K562 (cell line): ENCODE data around the gene ULBP2. TPM values are rescaled to one million over a fixed set of nuclear protein-coding genes. Genes with fewer than 3 reads are reported as not detected.

Experiments used
- ATAC-seq: fragments of 200-7000 bp; cut with Tn5 transposase; 3 replicates; pipeline ENCODE4 v1.9.1; 2020; ENCODE audit warnings: moderate library complexity
- BruUV-seq: library from RNA; stranded (reverse); fragments of 400-500 nt; replicated peaks from 2 replicates; lab custom pipeline; 2021; lab: Mats Ljungman, UMichigan
- CTCF ChIA-PET: fragments of 300-600 bp; formaldehyde crosslinking; extraction: SDS; loops from one replicate; lab custom pipeline; 2021; ENCODE audit warnings: low intra/inter-chr PET ratio; lab: Yijun Ruan, JAX
- POLR2A ChIA-PET: fragments of 300-600, 350-650 bp; sonication (Branson Sonifier 250); formaldehyde crosslinking; extraction: SDS; loops from one replicate; lab custom pipeline; 2021; ENCODE audit warnings: antibody characterized with exemption, inconsistent platforms; lab: Yijun Ruan, JAX
- DNase-seq, 4 experiments: peaks; one replicate each; pipeline versions ENCODE4 v3.0.0 to v3.0.0-alpha.2; 2011 to 2018; ENCODE audit warnings: low spot score in 3 of 4, mixed read lengths in 3 of 4; ENCODE audit errors: extremely low read depth in 1 of 4
- FAIRE-seq: peaks from 2 replicates; lab custom pipeline; 2011; peaks lifted over from hg19 to GRCh38; lab: Jason Lieb, UNC
- H2AFZ ChIP-seq: 2 replicates; pipeline ENCODE4 v1.6.0; 2011; ENCODE audit warnings: low read depth, low read length, control low read depth, inconsistent platforms
- H3K27ac ChIP-seq: fragments of 200-600 bp; 3 replicates; pipeline ENCODE4 v1.8.0; 2011; ENCODE audit warnings: low read depth, mild to moderate bottlenecking, control low read depth, inconsistent platforms, low read length, moderate library complexity, mixed read lengths; ENCODE audit errors: extremely low read depth
- H3K27me3 ChIP-seq, 2 experiments: fragments of 300-600 bp in 1 of 2; 2 replicates in 1 of 2; 3 replicates in 1 of 2; pipeline versions ENCODE4 v1.6.0 to v1.8.0; 2011; ENCODE audit warnings: inconsistent platforms in 2 of 2, low read length in 2 of 2, mild to moderate bottlenecking in 1 of 2, mixed read lengths in 1 of 2, moderate library complexity in 1 of 2; ENCODE audit not compliant: control insufficient read depth in 2 of 2, insufficient read depth in 2 of 2
- H3K36me3 ChIP-seq: fragments of 300-600 bp; 3 replicates; pipeline ENCODE4 v1.8.0; 2011; ENCODE audit warnings: mild to moderate bottlenecking, low read length, inconsistent platforms; ENCODE audit not compliant: control insufficient read depth, insufficient read depth
- H3K4me1 ChIP-seq, 2 experiments: fragments of 200-600 bp in 1 of 2; replicated peaks in 1 of 2; 2 replicates in 1 of 2; 3 replicates in 1 of 2; pipeline versions ENCODE4 v1.5.1 to v1.8.0; 2011; ENCODE audit warnings: inconsistent platforms in 2 of 2, low read length in 2 of 2, mild to moderate bottlenecking in 1 of 2, mixed read lengths in 1 of 2, moderate library complexity in 1 of 2; ENCODE audit not compliant: control insufficient read depth in 2 of 2, insufficient read depth in 2 of 2
- H3K4me2 ChIP-seq: 2 replicates; pipeline ENCODE4 v1.6.1; 2011; ENCODE audit warnings: low read length, control low read depth, inconsistent platforms, mixed read lengths; ENCODE audit not compliant: insufficient read depth
- H3K4me3 ChIP-seq: fragments of 200-600 bp; sonication (generic), shearing (Covaris generic); 2 replicates; pipeline ENCODE4 v1.5.1; 2016; ENCODE audit warnings: control low read depth, inconsistent platforms
- H3K79me2 ChIP-seq: fragments of 200-600 bp; 3 replicates; pipeline ENCODE4 v1.8.0; 2011; ENCODE audit warnings: low read length, inconsistent platforms; ENCODE audit not compliant: control insufficient read depth, insufficient read depth
- H3K9ac ChIP-seq, 2 experiments: 2 replicates each; pipeline versions ENCODE4 v1.6.0 to v1.6.1; 2011; ENCODE audit warnings: low read depth in 2 of 2, low read length in 2 of 2, control low read depth in 1 of 2, inconsistent platforms in 1 of 2, mild to moderate bottlenecking in 1 of 2, mixed read lengths in 1 of 2; ENCODE audit not compliant: insufficient read depth in 1 of 2
- H3K9me1 ChIP-seq: one replicate; pipeline ENCODE4 v1.6.0; 2011; ENCODE audit warnings: inconsistent platforms, mild to moderate bottlenecking, low read length, moderate library complexity; ENCODE audit not compliant: control insufficient read depth, insufficient read depth
- H3K9me3 ChIP-seq: replicated peaks from 2 replicates; pipeline ENCODE4 v1.5.1; 2011; ENCODE audit warnings: low read depth, low read length, inconsistent platforms; ENCODE audit not compliant: control insufficient read depth, insufficient read depth
- H4K20me1 ChIP-seq: replicated peaks from 2 replicates; pipeline ENCODE4 v1.6.1; 2011; ENCODE audit warnings: low read length, inconsistent platforms, mixed read lengths; ENCODE audit not compliant: control insufficient read depth, insufficient read depth
- ARID1B ChIP-seq: fragments of 450-650 bp; IDR thresholded peaks from 2 replicates; pipeline ENCODE4 v1.6.1; 2016; ENCODE audit warnings: antibody characterized with exemption, mild to moderate bottlenecking, inconsistent platforms
- CCNT2 ChIP-seq: IDR thresholded peaks from 2 replicates; pipeline ENCODE4 v1.6.1; 2011; ENCODE audit warnings: borderline replicate concordance, low read depth, mild to moderate bottlenecking, moderate library complexity, mixed read lengths, low read length; ENCODE audit not compliant: insufficient read length; ENCODE audit errors: extremely low read depth
- CREM ChIP-seq: IDR thresholded peaks from 2 replicates; pipeline ENCODE4 v1.6.1; 2014; ENCODE audit warnings: antibody characterized with exemption, low read depth
- HDAC3 ChIP-seq: fragments of 450-650 bp; IDR thresholded peaks from 2 replicates; pipeline ENCODE4 v1.6.1; 2018; ENCODE audit warnings: borderline replicate concordance, mild to moderate bottlenecking, moderate library complexity; ENCODE audit not compliant: partially characterized antibody
- LCOR ChIP-seq: sonication (generic); formaldehyde crosslinking; IDR thresholded peaks from 2 replicates; pipeline ENCODE4 v1.8.0; 2022; ENCODE audit warnings: mild to moderate bottlenecking, missing genetic modification reagents
- RAD21 ChIP-seq, 2 experiments: fragments of 250-450 bp in 1 of 2; fragments of 450-650 bp in 1 of 2; sonication (Bioruptor Pico) in 1 of 2; formaldehyde crosslinking in 1 of 2; IDR thresholded peaks in 1 of 2; conservative IDR thresholded peaks in 1 of 2; 2 replicates each; pipeline versions ENCODE4 v1.4.0 to v1.8.0; 2020 to 2022; ENCODE audit warnings: mild to moderate bottlenecking in 2 of 2, moderate library complexity in 1 of 2
- SAP30 ChIP-seq: fragments of 200-600 bp; sonication (generic); IDR thresholded peaks from 2 replicates; pipeline ENCODE4 v1.6.1; 2012; ENCODE audit warnings: borderline replicate concordance, low read depth, mild to moderate bottlenecking, moderate library complexity, low read length, control low read depth, inconsistent platforms; ENCODE audit not compliant: insufficient read depth, poor library complexity, severe bottlenecking
- SIN3B ChIP-seq: fragments of 450-650 bp; IDR thresholded peaks from 2 replicates; pipeline ENCODE4 v1.6.1; 2017; ENCODE audit warnings: low read depth, mild to moderate bottlenecking, moderate library complexity
- ZNF395 ChIP-seq: fragments of 200-800 bp; sonication (Bioruptor generic); IDR thresholded peaks from 2 replicates; pipeline ENCODE4 v1.6.1; 2017; ENCODE audit warnings: missing genetic modification characterization, missing compliant biosample characterization
- WGBS: fragments of 100-300 bp; shearing (Covaris generic); methylation state at CpG from one replicate; pipeline ENCODE4 v1.1.6; 2016; ENCODE audit warnings: low coverage, mixed read lengths; ENCODE audit not compliant: insufficient coverage; ENCODE audit errors: missing lambda C conversion rate; 5-methylcytosine and 5-hydroxymethylcytosine counted together
- in situ Hi-C: fragments of 300-500 bp; cut with MboI; formaldehyde crosslinking; loops from 4 replicates; pipeline ENCODE4 v1.15.0; 2018; ENCODE audit warnings: inconsistent platforms, mixed read lengths
- intact Hi-C: fragments of 100-400 bp; cut with micrococcal nuclease; formaldehyde crosslinking; loops from 2 replicates; pipeline ENCODE4 v1.14.2; 2022
- polyA plus RNA-seq, 8 experiments: library from polyadenylated mRNA; depleted of rRNA in 4 of 8; stranded (reverse) in 5 of 8; unstranded in 3 of 8; fragments of >200 nt; fragmentation: Nextera tagmentation in 2 of 8; fragmentation: Illumina TruSeq in 1 of 8; extraction: Ambion mirVana in 2 of 8; extraction: Trizol in 1 of 8; gene quantifications; 2 replicates each; pipeline versions ENCODE4 v1.2.1 to v1.2.3, GENCODE V29; 2011 to 2014; ENCODE audit warnings: inconsistent platforms in 1 of 8, missing spikeins in 1 of 8
- total RNA-seq, 7 experiments: library from RNA; depleted of rRNA in 6 of 7; stranded (reverse); fragments of >200 nt in 6 of 7; fragmentation: Illumina TruSeq in 2 of 7; extraction: Trizol in 2 of 7; gene quantifications; 2 replicates each; pipeline versions ENCODE4 v1.2.1 to v1.2.3, GENCODE V29; 2011 to 2021; ENCODE audit warnings: low replicate concordance in 1 of 7

Gene ULBP2
- total and polyA plus RNA-seq, 9 of the 15 experiments (the other 6 are each of a cell fraction or from before 2014, with no cell fraction given): 0.50 to 5.3 (median 1.2) TPM

GRCh38 chr6:149995235-149995750, 53.5 kb downstream of the ULBP2 start (continued):
- no peak for TF ChIP-seq ZNF395
- TF ChIP-seq ARID1B: no peak
- no peak for TF ChIP-seq LCOR (CRISPR knock-in tag)
- no peak for TF ChIP-seq CCNT2

GRCh38 chr6:149995971-149996370, 54.2 kb downstream of the ULBP2 start:
- POLR2A ChIA-PET: interaction anchor here (0.6 kb wide), 1 partner anchor 727 kb away, joined by 3 read pairs; no protein-coding TSS in a partner anchor
- DNase-seq: no peak
- peaks cover 38 to 47% of the 10 kb centered on the region in 2 experiments for H3K27me3 ChIP-seq
- no peak for ATAC-seq
- TF ChIP-seq SAP30: no peak
- no peak for TF ChIP-seq RAD21 (CRISPR knock-in tag; conservative IDR thresholded peaks at IDR 0.05 in 1 of 2, IDR thresholded peaks at IDR 0.05 in 1 of 2)
- TF ChIP-seq SIN3B: no peak
- no peak for TF ChIP-seq HDAC3
- TF ChIP-seq CREM: no peak
- H3K4me2 ChIP-seq: no peak overlapping the region
- H3K9me3 ChIP-seq: no peaks in the 10 kb centered on the region
- FAIRE-seq: no peak
- H2AFZ ChIP-seq: no peak overlapping the region
- no peaks in the 10 kb centered on the region for H3K9me1 ChIP-seq
- no peak overlapping the region for H3K4me3 ChIP-seq
- no peaks in the 10 kb centered on the region for H3K79me2 ChIP-seq
- in situ Hi-C loops: no loop called here
- no peak overlapping the region for H3K27ac ChIP-seq
- 4% methylated on average over 7 of the region's 7 CpGs for WGBS
- no peaks in the 10 kb centered on the region for H3K36me3 ChIP-seq
- H3K9ac ChIP-seq: no peak overlapping the region
- H3K4me1 ChIP-seq: peaks cover 0 to 1% of the 10 kb centered on the region in 2 experiments; a peak in 1 of 5 replicates
- CTCF ChIA-PET: no interaction called here
- peaks cover 4% of the 10 kb centered on the region; the same call in 1 of the 2 replicates for H4K20me1 ChIP-seq
- BruUV-seq: no TSS peak
- intact Hi-C loops: no loop called here

Other genes starting within 250 kb of the ULBP2 start
Only the 7 nearest of the 10 such genes appear.
- gene PCMT1, start 192.3 kb upstream of the ULBP2 start, total RNA-seq (2014; rRNA removed): 302 and 327 TPM in 2 replicates
- 235 and 246 TPM in 2 replicates for gene PCMT1, start 192.3 kb upstream of the ULBP2 start, total RNA-seq (2014; rRNA removed; fragmentation: Illumina TruSeq; extraction: Trizol)
- gene PCMT1, start 192.3 kb upstream of the ULBP2 start, total RNA-seq (2015; rRNA removed; fragmentation: Illumina TruSeq; extraction: Trizol): 215 and 217 TPM in 2 replicates
- gene PCMT1, start 192.3 kb upstream of the ULBP2 start, total RNA-seq (2021): 231 and 238 TPM in 2 replicates
- gene PCMT1, start 192.3 kb upstream of the ULBP2 start, polyA plus RNA-seq (2011; rRNA removed): 307 and 425 TPM in 2 replicates
- gene PCMT1, start 192.3 kb upstream of the ULBP2 start, polyA plus RNA-seq (2014; fragmentation: Illumina TruSeq; extraction: Trizol): 303 and 361 TPM in 2 replicates
- 100 to 1,000 TPM; 536 to 541 TPM for gene PCMT1, start 192.3 kb upstream of the ULBP2 start, polyA plus RNA-seq (2014; fragmentation: Nextera tagmentation; extraction: Ambion mirVana)
- 411 and 464 TPM in 2 replicates for gene PCMT1, start 192.3 kb upstream of the ULBP2 start, polyA plus RNA-seq (2014; rRNA removed)
- 2.2 and 4.6 TPM in 2 replicates for gene LRP11, start 77.7 kb upstream of the ULBP2 start, total RNA-seq (2014; rRNA removed)
- gene LRP11, start 77.7 kb upstream of the ULBP2 start, total RNA-seq (2014; rRNA removed; fragmentation: Illumina TruSeq; extraction: Trizol): 2.7 and 3.5 TPM in 2 replicates
- gene LRP11, start 77.7 kb upstream of the ULBP2 start, total RNA-seq (2015; rRNA removed; fragmentation: Illumina TruSeq; extraction: Trizol): 2.4 and 2.6 TPM in 2 replicates
- 2.9 and 3.6 TPM in 2 replicates for gene LRP11, start 77.7 kb upstream of the ULBP2 start, total RNA-seq (2021)
- gene LRP11, start 77.7 kb upstream of the ULBP2 start, polyA plus RNA-seq (2011; rRNA removed): 2.6 and 8.2 TPM in 2 replicates
- 1.8 and 3.4 TPM in 2 replicates for gene LRP11, start 77.7 kb upstream of the ULBP2 start, polyA plus RNA-seq (2014; fragmentation: Illumina TruSeq; extraction: Trizol)
- under 1 TPM; 0.51 to 0.94 TPM for gene LRP11, start 77.7 kb upstream of the ULBP2 start, polyA plus RNA-seq (2014; fragmentation: Nextera tagmentation; extraction: Ambion mirVana)
- gene LRP11, start 77.7 kb upstream of the ULBP2 start, polyA plus RNA-seq (2014; rRNA removed): 2.0 and 2.1 TPM in 2 replicates
- gene RAET1E, start 43.9 kb upstream of the ULBP2 start, total RNA-seq (2014; rRNA removed): not detected in 2 replicates
- not detected in 2 replicates for gene RAET1E, start 43.9 kb upstream of the ULBP2 start, total RNA-seq (2014; rRNA removed; fragmentation: Illumina TruSeq; extraction: Trizol)
- not detected in 2 replicates for gene RAET1E, start 43.9 kb upstream of the ULBP2 start, total RNA-seq (2015; rRNA removed; fragmentation: Illumina TruSeq; extraction: Trizol)
- not detected in 2 replicates for gene RAET1E, start 43.9 kb upstream of the ULBP2 start, total RNA-seq (2021)
- gene RAET1E, start 43.9 kb upstream of the ULBP2 start, polyA plus RNA-seq (2011; rRNA removed): not detected in 2 replicates
- not detected in 2 replicates for gene RAET1E, start 43.9 kb upstream of the ULBP2 start, polyA plus RNA-seq (2014; fragmentation: Illumina TruSeq; extraction: Trizol)
- not detected for gene RAET1E, start 43.9 kb upstream of the ULBP2 start, polyA plus RNA-seq (2014; fragmentation: Nextera tagmentation; extraction: Ambion mirVana)
- not detected in 2 replicates for gene RAET1E, start 43.9 kb upstream of the ULBP2 start, polyA plus RNA-seq (2014; rRNA removed)
- not detected in 2 replicates for gene RAET1G, start 18.9 kb upstream of the ULBP2 start, total RNA-seq (2014; rRNA removed)
- gene RAET1G, start 18.9 kb upstream of the ULBP2 start, total RNA-seq (2014; rRNA removed; fragmentation: Illumina TruSeq; extraction: Trizol): not detected in 2 replicates
- gene RAET1G, start 18.9 kb upstream of the ULBP2 start, total RNA-seq (2015; rRNA removed; fragmentation: Illumina TruSeq; extraction: Trizol): not detected in 2 replicates
- not detected in 2 replicates for gene RAET1G, start 18.9 kb upstream of the ULBP2 start, total RNA-seq (2021)
- gene RAET1G, start 18.9 kb upstream of the ULBP2 start, polyA plus RNA-seq (2011; rRNA removed): 0.11 TPM in 1 of 2 replicates, not detected in the other
- not detected in 2 replicates for gene RAET1G, start 18.9 kb upstream of the ULBP2 start, polyA plus RNA-seq (2014; fragmentation: Illumina TruSeq; extraction: Trizol)
- gene RAET1G, start 18.9 kb upstream of the ULBP2 start, polyA plus RNA-seq (2014; fragmentation: Nextera tagmentation; extraction: Ambion mirVana): not detected
- not detected in 2 replicates for gene RAET1G, start 18.9 kb upstream of the ULBP2 start, polyA plus RNA-seq (2014; rRNA removed)
- 1.5 and 1.8 TPM in 2 replicates for gene ULBP1, start 21.9 kb downstream of the ULBP2 start, total RNA-seq (2014; rRNA removed)
- 2.5 and 3.4 TPM in 2 replicates for gene ULBP1, start 21.9 kb downstream of the ULBP2 start, total RNA-seq (2014; rRNA removed; fragmentation: Illumina TruSeq; extraction: Trizol)
- 0.26 and 0.33 TPM in 2 replicates for gene ULBP1, start 21.9 kb downstream of the ULBP2 start, total RNA-seq (2015; rRNA removed; fragmentation: Illumina TruSeq; extraction: Trizol)
- gene ULBP1, start 21.9 kb downstream of the ULBP2 start, total RNA-seq (2021): 2.7 and 3.5 TPM in 2 replicates
- 1.1 and 1.3 TPM in 2 replicates for gene ULBP1, start 21.9 kb downstream of the ULBP2 start, polyA plus RNA-seq (2011; rRNA removed)
- 4.9 and 6.0 TPM in 2 replicates for gene ULBP1, start 21.9 kb downstream of the ULBP2 start, polyA plus RNA-seq (2014; fragmentation: Illumina TruSeq; extraction: Trizol)
- 1 to 10 TPM; 1.2 to 2.5 TPM for gene ULBP1, start 21.9 kb downstream of the ULBP2 start, polyA plus RNA-seq (2014; fragmentation: Nextera tagmentation; extraction: Ambion mirVana)
- gene ULBP1, start 21.9 kb downstream of the ULBP2 start, polyA plus RNA-seq (2014; rRNA removed): 2.7 and 3.3 TPM in 2 replicates
- not detected in 2 replicates for gene RAET1L, start 83.5 kb downstream of the ULBP2 start, total RNA-seq (2014; rRNA removed)
- gene RAET1L, start 83.5 kb downstream of the ULBP2 start, total RNA-seq (2014; rRNA removed; fragmentation: Illumina TruSeq; extraction: Trizol): not detected in 2 replicates
- not detected in 2 replicates for gene RAET1L, start 83.5 kb downstream of the ULBP2 start, total RNA-seq (2015; rRNA removed; fragmentation: Illumina TruSeq; extraction: Trizol)
- not detected in 2 replicates for gene RAET1L, start 83.5 kb downstream of the ULBP2 start, total RNA-seq (2021)
- not detected in 2 replicates for gene RAET1L, start 83.5 kb downstream of the ULBP2 start, polyA plus RNA-seq (2011; rRNA removed)
- gene RAET1L, start 83.5 kb downstream of the ULBP2 start, polyA plus RNA-seq (2014; fragmentation: Illumina TruSeq; extraction: Trizol): not detected in 2 replicates
- gene RAET1L, start 83.5 kb downstream of the ULBP2 start, polyA plus RNA-seq (2014; fragmentation: Nextera tagmentation; extraction: Ambion mirVana): not detected
- not detected in 2 replicates for gene RAET1L, start 83.5 kb downstream of the ULBP2 start, polyA plus RNA-seq (2014; rRNA removed)
- gene ULBP3, start 127.1 kb downstream of the ULBP2 start, total RNA-seq (2014; rRNA removed): 0.57 TPM in 1 of 2 replicates, not detected in the other
- gene ULBP3, start 127.1 kb downstream of the ULBP2 start, total RNA-seq (2014; rRNA removed; fragmentation: Illumina TruSeq; extraction: Trizol): not detected in 2 replicates
- 0.23 TPM in 1 of 2 replicates, not detected in the other for gene ULBP3, start 127.1 kb downstream of the ULBP2 start, total RNA-seq (2015; rRNA removed; fragmentation: Illumina TruSeq; extraction: Trizol)
- 0.38 TPM in 1 of 2 replicates, not detected in the other for gene ULBP3, start 127.1 kb downstream of the ULBP2 start, total RNA-seq (2021)
- 0.25 TPM in 1 of 2 replicates, not detected in the other for gene ULBP3, start 127.1 kb downstream of the ULBP2 start, polyA plus RNA-seq (2011; rRNA removed)
- not detected in 2 replicates for gene ULBP3, start 127.1 kb downstream of the ULBP2 start, polyA plus RNA-seq (2014; fragmentation: Illumina TruSeq; extraction: Trizol)
- not detected for gene ULBP3, start 127.1 kb downstream of the ULBP2 start, polyA plus RNA-seq (2014; fragmentation: Nextera tagmentation; extraction: Ambion mirVana)
- gene ULBP3, start 127.1 kb downstream of the ULBP2 start, polyA plus RNA-seq (2014; rRNA removed): 0.33 TPM in 1 of 2 replicates, not detected in the other